ENCODE measurements around the gene MTCH1.

DNA sequence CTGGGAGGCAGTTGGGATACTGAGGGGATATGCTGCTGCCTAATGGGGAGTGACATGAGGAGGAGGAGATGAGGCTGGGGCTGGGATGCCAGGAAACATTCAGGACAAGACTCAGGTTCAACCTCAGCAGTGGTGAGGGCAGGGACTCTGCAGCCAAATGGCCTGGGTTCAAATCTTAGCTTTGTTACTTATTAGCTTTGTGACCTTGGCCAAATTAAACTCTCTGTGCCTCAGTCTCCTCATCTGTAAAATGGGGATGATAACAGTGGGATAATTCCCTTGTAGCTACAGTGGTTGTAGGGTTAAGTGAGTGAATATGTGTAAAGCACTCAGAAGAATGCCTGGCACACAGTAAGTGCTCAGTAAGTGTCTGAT lies 29.6 kb downstream of the MTCH1 start:
- no peak for TF ChIP-seq CTBP1 (IDR thresholded peaks at IDR 0.05; ENCODE audit: borderline replicate concordance)
- no peak for TF ChIP-seq SP1 (IDR thresholded peaks at IDR 0.05)
- no peak for TF ChIP-seq FOXA1 (IDR thresholded peaks at IDR 0.05)
- no peak for TF ChIP-seq FOXM1 (IDR thresholded peaks at IDR 0.05; ENCODE audit: borderline replicate concordance)
- TF ChIP-seq SUZ12 (IDR thresholded peaks at IDR 0.05) = no peak
- TF ChIP-seq LEF1 (IDR thresholded peaks at IDR 0.05; ENCODE audit: borderline replicate concordance) = no peak
- TF ChIP-seq ARNT (IDR thresholded peaks at IDR 0.05) = no peak
- no peak for TF ChIP-seq ELF4 (IDR thresholded peaks at IDR 0.05)

All from HEK293T (cell line).